H9 (cell line): ENCODE data around the gene CDKAL1. TPM values are rescaled to one million over a fixed set of nuclear protein-coding genes. Genes with fewer than 3 reads are reported as not detected.

Experiments used
- DNase-seq: peaks from one replicate; pipeline ENCODE4 v3.0.0-alpha.2; 2017
- H2AFZ ChIP-seq: one replicate; pipeline ENCODE4 v1.6.1; 2013; ENCODE audit warnings: mild to moderate bottlenecking, low read length, control low read depth, moderate library complexity
- H2AK5ac ChIP-seq: 2 replicates; pipeline ENCODE4 v1.6.1; 2013; ENCODE audit warnings: low read length, control low read depth, mixed read lengths; ENCODE audit not compliant: insufficient read length
- H2BK120ac ChIP-seq: one replicate; pipeline ENCODE4 v1.6.1; 2013; ENCODE audit warnings: low read depth, mild to moderate bottlenecking, low read length, control low read depth, inconsistent platforms; ENCODE audit not compliant: poor library complexity, severe bottlenecking
- H2BK12ac ChIP-seq: 2 replicates; pipeline ENCODE4 v1.6.1; 2013; ENCODE audit warnings: low read length, control low read depth, mixed read lengths, low read depth; ENCODE audit not compliant: insufficient read length
- H2BK15ac ChIP-seq: 2 replicates; pipeline ENCODE4 v1.6.1; 2013; ENCODE audit warnings: low read depth, low read length, control low read depth
- H2BK20ac ChIP-seq: one replicate; pipeline ENCODE4 v1.6.1; 2013; ENCODE audit warnings: low read depth, mild to moderate bottlenecking, low read length, control low read depth, inconsistent platforms; ENCODE audit not compliant: poor library complexity, severe bottlenecking
- H2BK5ac ChIP-seq: 2 replicates; pipeline ENCODE4 v1.6.1; 2013; ENCODE audit warnings: low read length, control low read depth, mixed read lengths; ENCODE audit not compliant: insufficient read length
- H3K14ac ChIP-seq: 2 replicates; pipeline ENCODE4 v1.6.1; 2013; ENCODE audit warnings: low read length, control low read depth; ENCODE audit not compliant: insufficient read depth
- H3K18ac ChIP-seq: 2 replicates; pipeline ENCODE4 v1.6.1; 2013; ENCODE audit warnings: low read depth, mild to moderate bottlenecking, mixed read lengths, low read length, control low read depth; ENCODE audit not compliant: insufficient read length
- H3K23ac ChIP-seq: 2 replicates; pipeline ENCODE4 v1.6.1; 2013; ENCODE audit warnings: low read length, control low read depth, mixed read lengths, low read depth; ENCODE audit not compliant: insufficient read length
- H3K23me2 ChIP-seq: 2 replicates; pipeline ENCODE4 v1.6.1; 2013; ENCODE audit warnings: low read depth, mild to moderate bottlenecking, mixed read lengths, low read length, control low read depth; ENCODE audit not compliant: insufficient read length, poor library complexity, severe bottlenecking
- H3K27ac ChIP-seq: 2 replicates; pipeline ENCODE4 v1.5.1; 2013; ENCODE audit warnings: low read length, control low read depth, mixed read lengths, low read depth; ENCODE audit not compliant: insufficient read length
- H3K27me3 ChIP-seq: 2 replicates; pipeline ENCODE4 v1.6.1; 2013; ENCODE audit warnings: low read length, control low read depth, inconsistent platforms; ENCODE audit not compliant: insufficient read depth
- H3K4ac ChIP-seq: 2 replicates; pipeline ENCODE4 v1.6.1; 2013; ENCODE audit warnings: low read depth, mild to moderate bottlenecking, control low read depth, inconsistent platforms, low read length, moderate library complexity
- H3K4me1 ChIP-seq: 2 replicates; pipeline ENCODE4 v1.6.1; 2013; ENCODE audit warnings: low read length, control low read depth, inconsistent platforms; ENCODE audit not compliant: insufficient read depth
- H3K4me2 ChIP-seq: 2 replicates; pipeline ENCODE4 v1.6.1; 2013; ENCODE audit warnings: low read length, control low read depth, mixed read lengths; ENCODE audit not compliant: insufficient read length, insufficient read depth
- H3K56ac ChIP-seq: 2 replicates; pipeline ENCODE4 v1.6.1; 2013; ENCODE audit warnings: low read depth, mild to moderate bottlenecking, mixed read lengths, low read length, control low read depth; ENCODE audit not compliant: insufficient read length
- H3K79me1 ChIP-seq: 2 replicates; pipeline ENCODE4 v1.6.1; 2013; ENCODE audit warnings: low read depth, mild to moderate bottlenecking, moderate library complexity, low read length, control low read depth, inconsistent platforms; ENCODE audit not compliant: insufficient read depth, poor library complexity, severe bottlenecking
- H3K79me2 ChIP-seq: 2 replicates; pipeline ENCODE4 v1.6.1; 2013; ENCODE audit warnings: low read length, control low read depth, inconsistent platforms; ENCODE audit not compliant: insufficient read depth
- H3K9ac ChIP-seq: 2 replicates; pipeline ENCODE4 v1.6.1; 2013; ENCODE audit warnings: low read length, control low read depth, mixed read lengths; ENCODE audit not compliant: insufficient read length; ENCODE audit errors: extremely low read depth
- H3K9me3 ChIP-seq: one replicate; pipeline ENCODE4 v1.6.1; 2013; ENCODE audit warnings: low read depth, low read length, inconsistent platforms; ENCODE audit not compliant: control insufficient read depth
- H3T11ph ChIP-seq: one replicate; pipeline ENCODE4 v1.6.1; 2013; ENCODE audit warnings: mild to moderate bottlenecking, low read length, control low read depth, inconsistent platforms
- H4K20me1 ChIP-seq: one replicate; pipeline ENCODE4 v1.6.1; 2013; ENCODE audit not compliant: control insufficient read depth, insufficient read length, insufficient read depth
- H4K5ac ChIP-seq: 2 replicates; pipeline ENCODE4 v1.6.1; 2013; ENCODE audit warnings: low read depth, mild to moderate bottlenecking, mixed read lengths, low read length, control low read depth; ENCODE audit not compliant: insufficient read length
- H4K8ac ChIP-seq: replicated peaks from 2 replicates; pipeline ENCODE4 v1.6.1; 2013; ENCODE audit warnings: low read length, control low read depth, mixed read lengths, low read depth; ENCODE audit not compliant: insufficient read length
- H4K91ac ChIP-seq: 2 replicates; pipeline ENCODE4 v1.6.1; 2013; ENCODE audit warnings: low read depth, mild to moderate bottlenecking, moderate library complexity, mixed read lengths, low read length, control low read depth; ENCODE audit not compliant: insufficient read length
- H3K27ac Mint-ChIP-seq, 3 experiments: 2 replicates in 2 of 3; 3 replicates in 1 of 3; pipeline ENCODE4 v1.8.0; 2020 to 2021; ENCODE audit warnings: mixed read lengths in 3 of 3, mild to moderate bottlenecking in 1 of 3, moderate library complexity in 1 of 3
- H3K27me3 Mint-ChIP-seq: 2 replicates; pipeline ENCODE4 v1.8.0; 2021; ENCODE audit warnings: low read depth, mild to moderate bottlenecking, moderate library complexity, mixed read lengths
- H3K36me3 Mint-ChIP-seq, 3 experiments: 2 replicates in 2 of 3; 3 replicates in 1 of 3; pipeline ENCODE4 v1.8.0; 2020 to 2021; ENCODE audit warnings: low read depth in 3 of 3, mixed read lengths in 3 of 3; ENCODE audit not compliant: insufficient read depth in 1 of 3
- H3K4me1 Mint-ChIP-seq, 2 experiments: 2 replicates each; pipeline ENCODE4 v1.8.0; 2020; ENCODE audit warnings: mixed read lengths in 2 of 2
- H3K4me3 Mint-ChIP-seq, 2 experiments: 2 replicates in 1 of 2; 3 replicates in 1 of 2; pipeline ENCODE4 v1.8.0; 2020 to 2021; ENCODE audit warnings: mild to moderate bottlenecking in 2 of 2, mixed read lengths in 2 of 2, moderate library complexity in 1 of 2
- H3K9me3 Mint-ChIP-seq, 2 experiments: 2 replicates in 1 of 2; 3 replicates in 1 of 2; pipeline ENCODE4 v1.8.0; 2020; ENCODE audit warnings: mild to moderate bottlenecking in 2 of 2, mixed read lengths in 2 of 2, moderate library complexity in 1 of 2
- CTCF ChIP-seq: fragments of 200-600 bp; sonication (generic); conservative IDR thresholded peaks from 3 replicates; pipeline ENCODE4 v1.8.0; 2021; ENCODE audit warnings: antibody characterized with exemption, mild to moderate bottlenecking
- WGBS: extraction: QIAGEN DNeasy Blood & Tissue Kit; methylation state at CpG from one replicate; pipeline ENCODE4 v1.1.7; 2013; ENCODE audit warnings: missing lambda C conversion rate, low lambda C conversion rate, mixed read lengths; ENCODE audit not compliant: insufficient read length; ENCODE audit errors: extremely low coverage; 5-methylcytosine and 5-hydroxymethylcytosine counted together
- total RNA-seq: library from RNA; stranded (reverse); gene quantifications from 2 replicates; pipeline ENCODE4 v1.2.1, GENCODE V29; 2021

The CDKAL1 gene
- total RNA-seq, 1 experiment from 2014 or later, result 23.0 TPM

DNA sequence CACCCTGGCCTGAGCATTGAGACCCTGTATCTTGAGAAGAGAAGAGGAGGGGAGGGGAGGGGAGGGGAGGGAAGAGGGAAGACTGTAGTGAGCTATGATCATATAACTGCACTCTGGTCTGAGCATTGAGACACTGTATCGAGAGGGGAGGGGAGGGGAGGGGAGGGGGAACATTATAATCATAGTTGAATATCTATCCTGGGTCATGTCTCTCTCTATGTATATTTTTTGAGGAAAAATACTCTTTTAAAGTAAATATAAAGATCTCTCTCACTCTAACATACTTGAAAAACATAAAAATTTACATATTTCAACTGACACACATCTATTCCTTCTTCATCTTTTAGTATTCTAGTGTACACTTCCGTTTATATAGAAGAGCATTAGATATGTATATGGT lies 431.0 kb downstream of the CDKAL1 start:
- no peak overlapping the region for H4K91ac ChIP-seq
- no peak overlapping the region for H4K8ac ChIP-seq
- H3K27me3 ChIP-seq, result no peaks in the 10 kb centered on the region
- H3K23ac ChIP-seq, result no peak overlapping the region
- no peak overlapping the region for H2BK15ac ChIP-seq
- Mint-ChIP-seq H3K27ac (no peak overlapping the region), H3K4me1 (peaks cover 10% of the 10 kb centered on the region in 2 experiments), H3K4me3 (no peak overlapping the region), H3K9me3 (peaks cover 12 to 14% of the 10 kb centered on the region in 2 experiments), H3K27me3 (no peaks in the 10 kb centered on the region), H3K36me3 (peaks cover 10 to 28% (median 13%) of the 10 kb centered on the region in 3 experiments)
- no peak overlapping the region for H4K5ac ChIP-seq
- H2AK5ac ChIP-seq, result no peak overlapping the region
- no peak for DNase-seq
- no peak overlapping the region for H3K27ac ChIP-seq
- H3K4me1 ChIP-seq, result no peaks in the 10 kb centered on the region; the same call in 1 of the 2 replicates
- no peaks in the 10 kb centered on the region for H3K79me2 ChIP-seq
- H3T11ph ChIP-seq, result no peak overlapping the region
- no peak overlapping the region for H2BK120ac ChIP-seq
- no peaks in the 10 kb centered on the region for H3K9me3 ChIP-seq
- no peak overlapping the region for H3K4ac ChIP-seq
- no peak overlapping the region for H3K56ac ChIP-seq
- H2BK20ac ChIP-seq, result no peak overlapping the region
- H3K23me2 ChIP-seq, result no peaks in the 10 kb centered on the region
- no peak overlapping the region for H2BK12ac ChIP-seq
- no peak overlapping the region for H2AFZ ChIP-seq
- H3K14ac ChIP-seq, result no peak overlapping the region
- no peak overlapping the region for H3K4me2 ChIP-seq
- no CpG with 5 or more reads among the region's 2 CpGs for WGBS
- no peak overlapping the region for H3K18ac ChIP-seq
- H2BK5ac ChIP-seq, result no peak overlapping the region
- no peaks in the 10 kb centered on the region for H4K20me1 ChIP-seq
- no peaks in the 10 kb centered on the region for H3K79me1 ChIP-seq
- no peak overlapping the region for H3K9ac ChIP-seq
- TF ChIP-seq CTCF, result no peak
